AG04449 (cell line): Measurements from ENCODE around the gene CFAP410.
"Not testable (repeated sequence)": the region's sequence is repeated elsewhere in the genome, so short reads cannot be mapped to it uniquely, and the experiment has no call there.

Experiments
- CTCF ChIA-PET: fragments of 350-600 bp; formaldehyde crosslinking; extraction: SDS; loops from one replicate; lab custom pipeline; 2021; ENCODE audit warnings: antibody characterized with exemption; lab: Yijun Ruan, JAX
- POLR2A ChIA-PET: fragments of 400-600, 350-600 bp; formaldehyde crosslinking; extraction: SDS; loops from one replicate; lab custom pipeline; 2020; ENCODE audit warnings: antibody characterized with exemption, inconsistent platforms; lab: Yijun Ruan, JAX
- DNase-seq: peaks from one replicate; pipeline ENCODE4 v3.0.0-alpha.2; 2010; ENCODE audit warnings: low read depth, low spot score
- H3K4me3 ChIP-seq: 2 replicates; pipeline ENCODE4 v1.5.1; 2011; ENCODE audit warnings: low read depth, mild to moderate bottlenecking, control low read depth, low read length
- CTCF ChIP-seq: IDR thresholded peaks from one replicate; pipeline ENCODE4 v1.5.1; 2011; ENCODE audit warnings: mild to moderate bottlenecking, moderate library complexity, low read length, control low read depth, inconsistent platforms; ENCODE audit not compliant: insufficient read depth; ENCODE audit errors: missing control alignments

CFAP410 gene

GRCh38 chr21:44286716-44287632 is 52.2 kb downstream of the CFAP410 start:
- no peak overlapping the region for H3K4me3 ChIP-seq

GRCh38 chr21:44286086-44286715 is 53.0 kb downstream of the CFAP410 start:
- DNase-seq: no peak
- no peak overlapping the region for H3K4me3 ChIP-seq
- POLR2A ChIA-PET: no interaction called here
- CTCF ChIA-PET: interaction anchor here (5.5 kb wide), 1 partner anchor 11 kb away, joined by 36 read pairs; no protein-coding TSS in a partner anchor
- TF ChIP-seq CTCF: no peak

More at GRCh38 chr21:44286716-44287632, 52.2 kb downstream of the CFAP410 start:
- no peak for DNase-seq
- ChIA-PET CTCF (interaction anchor here (5.5 kb wide), 1 partner anchor 10 kb away, joined by 36 read pairs; no protein-coding TSS in a partner anchor), POLR2A (no interaction called here)
- TF ChIP-seq CTCF: no peak

- no peak for TF ChIP-seq CTCF
- ChIA-PET POLR2A (no interaction called here), CTCF (interaction anchor here (5.5 kb wide), 1 partner anchor 12 kb away, joined by 36 read pairs; no protein-coding TSS in a partner anchor)
- no peak for DNase-seq
- H3K4me3 ChIP-seq: peak within 1 kb of the TSS; percentile 20
These were observed 53.8 kb downstream of the CFAP410 start, which contains the start of gene AIRE for GRCh38 chr21:44285138-44285992. Gene AIRE (plus strand): TSS chr21:44285876. CDS start chr21:44286007, 131 bp downstream.

GRCh38 chr21:44283948-44284347 is 55.2 kb downstream of the CFAP410 start:
- TF ChIP-seq CTCF: no peak
- CTCF ChIA-PET: interaction anchor here (5.5 kb wide), 1 partner anchor 13 kb away, joined by 36 read pairs; no protein-coding TSS in a partner anchor
- no peak overlapping the region for H3K4me3 ChIP-seq
- POLR2A ChIA-PET: no interaction called here
- no peak for DNase-seq

GRCh38 chr21:44283211-44283785 is 55.9 kb downstream of the CFAP410 start:
- POLR2A ChIA-PET, H3K4me3 ChIP-seq, DNase-seq: not testable (repeated sequence)
- CTCF ChIA-PET: interaction anchor here (5.5 kb wide), 1 partner anchor 14 kb away, joined by 36 read pairs; no protein-coding TSS in a partner anchor

GRCh38 chr21:44282370-44282769 is 56.8 kb downstream of the CFAP410 start:
- no peak for DNase-seq
- CTCF ChIA-PET: no interaction called here
- no peak for TF ChIP-seq CTCF
- POLR2A ChIA-PET: no interaction called here
- H3K4me3 ChIP-seq: no peak overlapping the region
